ENCODE measurements around the gene IL1RL2.

IL1RL2 gene

DNA sequence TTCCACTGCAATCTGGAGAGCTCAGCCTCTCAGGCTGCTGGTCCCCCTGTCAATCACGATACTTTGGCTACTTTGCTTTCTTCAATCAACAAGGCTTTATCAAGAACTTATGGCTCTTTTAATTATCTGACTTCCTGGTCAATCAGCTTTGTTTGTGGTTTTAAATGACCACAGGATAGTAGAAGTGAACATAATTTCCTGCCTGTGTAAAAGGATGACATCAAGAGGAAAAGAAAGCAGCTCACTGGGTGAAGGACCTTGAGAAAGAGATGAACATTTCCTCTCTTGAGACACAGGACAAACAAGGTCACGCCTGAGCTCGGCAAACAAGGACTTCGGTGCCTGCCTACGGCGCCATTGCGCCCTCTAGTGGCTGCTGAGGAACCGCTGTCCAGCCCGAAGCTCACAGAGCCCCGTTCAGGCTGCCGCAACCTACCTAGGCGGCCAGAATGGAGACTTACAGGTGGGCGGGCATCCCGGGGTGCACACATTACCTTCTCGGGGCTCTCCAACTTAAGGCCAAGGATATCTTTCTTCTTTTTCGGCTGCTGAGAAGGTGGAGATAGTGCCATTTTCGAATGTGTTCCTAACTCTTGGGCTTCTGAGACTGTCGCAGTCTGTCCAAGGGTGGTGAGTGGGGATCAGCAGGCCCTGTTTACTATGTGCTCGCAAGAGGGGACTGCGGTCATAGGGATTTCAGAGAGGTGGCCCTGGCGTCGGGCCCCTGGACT is 54.0 kb downstream of the IL1RL2 start:
- peak; percentile 89 for DNase-seq

GRCh38 chr2:102241616-102242305 is 54.9 kb downstream of the IL1RL2 start:
- DNase-seq: no peak

GRCh38 chr2:102245266-102246151 is 58.7 kb downstream of the IL1RL2 start:
- no peak for DNase-seq

GRCh38 chr2:102250278-102250821 is 63.5 kb downstream of the IL1RL2 start:
- DNase-seq: no peak

GRCh38 chr2:102251042-102251848 is 64.4 kb downstream of the IL1RL2 start:
- DNase-seq: peak; percentile 73

DNA sequence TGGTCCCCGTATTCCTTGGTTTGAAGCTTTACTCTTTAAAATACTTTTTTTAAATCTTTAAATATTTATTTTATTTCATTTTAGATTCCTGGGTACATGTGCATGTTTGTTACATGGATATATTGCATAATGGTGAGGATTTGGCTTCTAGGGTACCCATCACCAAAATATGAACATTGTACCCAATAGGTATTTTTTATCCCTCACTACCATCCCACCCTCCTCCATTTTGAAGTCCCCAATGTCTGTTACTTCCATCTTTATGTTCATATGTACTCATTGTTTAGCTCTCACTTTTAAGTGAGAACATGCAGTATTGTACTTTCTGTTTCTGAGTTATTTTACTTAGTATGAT is 65.0 kb downstream of the IL1RL2 start:
- no peak for DNase-seq

- DNase-seq: no peak
Observed at GRCh38 chr2:102252236-102252635, 65.4 kb downstream of the IL1RL2 start.

- DNase-seq: no peak
Observed at GRCh38 chr2:102253140-102253752, 66.4 kb downstream of the IL1RL2 start.

- no peak for DNase-seq
Observed at GRCh38 chr2:102253753-102254150, 66.9 kb downstream of the IL1RL2 start.

DNA sequence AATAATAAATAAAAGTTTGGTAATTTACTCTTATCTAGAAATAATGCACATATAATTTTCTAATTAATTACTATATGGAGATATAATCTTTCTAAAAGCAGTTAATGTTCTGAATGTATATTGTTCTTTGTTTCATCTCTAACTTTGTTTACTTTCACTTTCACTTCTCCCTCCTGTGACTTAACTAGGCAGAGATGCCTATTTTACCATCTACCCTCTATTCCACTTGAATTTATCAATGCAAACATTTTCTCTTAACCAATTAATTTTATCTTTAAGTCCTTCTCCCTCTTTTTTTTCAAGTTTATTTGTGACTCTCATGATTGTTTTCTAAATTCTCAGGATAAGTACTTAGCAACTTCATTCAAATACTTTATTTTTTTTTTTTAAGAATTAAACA is 69.5 kb downstream of the IL1RL2 start:
- DNase-seq: no peak

GRCh38 chr2:102256874-102257462 is 70.1 kb downstream of the IL1RL2 start:
- no peak for DNase-seq

GRCh38 chr2:102258025-102258385 is 71.2 kb downstream of the IL1RL2 start:
- no peak for DNase-seq

- no peak for DNase-seq
Observed at GRCh38 chr2:102258386-102259074, 71.7 kb downstream of the IL1RL2 start.

DNA sequence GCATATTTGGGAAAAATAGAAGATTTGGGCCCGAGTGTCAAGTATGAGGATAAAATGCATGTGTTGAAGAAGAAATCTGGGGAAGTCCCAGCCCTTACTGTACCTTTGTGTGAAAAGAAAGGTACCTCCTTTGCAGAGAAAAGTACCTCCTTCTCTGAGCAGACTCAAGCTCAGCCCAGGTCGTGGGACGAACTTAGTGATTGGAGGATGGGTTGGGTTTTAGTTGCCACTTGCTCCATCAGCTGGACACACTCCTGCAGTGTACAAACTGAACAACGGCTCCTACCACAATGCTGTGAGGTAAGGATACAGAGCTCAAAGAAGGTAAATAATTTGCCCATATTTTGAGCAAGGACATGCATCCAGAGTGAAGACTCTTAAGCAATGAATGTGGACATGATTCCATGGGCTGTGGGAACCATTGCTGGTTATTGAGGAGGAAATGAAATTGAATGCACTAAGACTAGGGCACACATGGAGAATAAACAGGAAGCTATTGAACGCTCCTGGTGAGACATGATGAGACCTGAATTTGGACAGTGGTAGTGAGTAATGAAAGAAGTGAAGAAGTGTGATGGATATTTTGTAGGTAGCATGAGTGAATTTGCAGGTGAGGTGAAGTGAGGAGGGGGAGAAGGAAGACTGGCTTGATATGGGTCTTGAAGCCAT is 74.8 kb downstream of the IL1RL2 start:
- DNase-seq: no peak

- DNase-seq: no peak
Observed at GRCh38 chr2:102262216-102263129, 75.7 kb downstream of the IL1RL2 start.

GRCh38 chr2:102264952-102265351 is 78.1 kb downstream of the IL1RL2 start:
- no peak for DNase-seq

- no peak for DNase-seq
Observed at GRCh38 chr2:102266204-102266603, 79.4 kb downstream of the IL1RL2 start.

DNA sequence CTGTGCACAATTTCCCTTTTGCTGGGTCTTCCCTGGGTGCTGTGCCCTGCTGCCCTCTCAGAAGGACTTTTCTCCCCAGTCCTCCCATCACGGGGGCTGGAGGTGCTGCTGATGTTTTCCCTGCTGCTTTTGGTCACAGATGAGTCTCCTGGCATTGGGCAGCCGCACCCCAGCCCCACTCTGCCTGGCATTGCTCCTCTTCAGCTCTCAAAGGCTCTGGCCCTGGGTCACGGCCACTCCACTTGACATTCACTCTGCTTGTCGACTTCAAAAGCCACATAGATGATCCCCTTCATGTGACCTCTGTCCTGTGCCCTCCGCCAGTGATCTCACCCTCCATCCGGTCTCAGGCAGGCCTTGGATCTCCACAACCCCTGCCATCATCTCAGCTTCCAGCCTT is 81.0 kb downstream of the IL1RL2 start:
- DNase-seq: no peak

DNA sequence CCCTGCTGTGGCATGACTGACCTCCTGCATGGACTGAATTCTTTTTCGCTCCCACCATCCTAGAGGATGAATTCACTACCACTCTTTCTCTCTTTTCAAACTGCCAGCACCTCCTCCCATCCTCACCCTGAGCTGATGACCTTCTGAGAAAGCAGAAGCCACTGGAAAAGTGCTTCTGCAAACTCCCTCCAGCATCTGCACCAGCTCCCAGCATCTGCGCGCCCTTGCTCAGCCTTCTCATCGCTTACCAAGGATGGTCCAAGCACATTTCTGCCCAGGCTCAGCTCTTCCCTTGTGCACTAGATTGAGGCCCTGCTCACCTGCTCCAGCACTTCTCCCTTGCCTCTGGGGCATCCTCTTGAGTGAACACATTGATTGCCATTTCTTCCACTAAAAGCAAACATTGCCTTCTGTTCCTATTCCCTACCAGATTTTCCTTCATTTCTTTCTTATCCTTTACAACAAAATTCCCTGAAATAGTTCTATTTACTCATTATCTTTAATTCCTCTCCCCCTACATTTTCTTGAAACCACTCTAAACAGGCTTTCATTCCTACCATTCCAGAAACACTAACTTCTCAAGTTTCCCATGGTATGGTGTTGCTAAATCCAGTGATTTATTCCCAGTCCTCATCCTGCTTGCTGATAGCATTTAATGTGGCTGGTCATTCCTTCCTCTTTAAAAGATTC is 81.8 kb downstream of the IL1RL2 start:
- no peak for DNase-seq
